Left colon (tissue), 2 donors: ENCODE results near the gene PDK3. TPM values are rescaled to one million over a fixed set of nuclear protein-coding genes. Genes with fewer than 3 reads are reported as not detected.

ENCODE experiments used
- ATAC-seq: fragments of 200-7000 bp; cut with Tn5 transposase; one replicate; pipeline ENCODE4 v1.9.1; 2020; ENCODE audit warnings: mild to moderate bottlenecking, moderate library complexity
- DNase-seq, 2 donors: peaks; one replicate each; pipeline ENCODE4 v3.0.0-alpha.2; 2020
- intact Hi-C, 2 donors: fragments of 100-400 bp; cut with DNase I in 1 of 2; cut with micrococcal nuclease in 1 of 2; formaldehyde crosslinking; loops; one replicate each; pipeline versions ENCODE4 v1.11.2 to v1.14.0; 2022; cut with DNase I, micrococcal nuclease
- total RNA-seq, 2 donors: library from RNA; stranded (reverse); fragmentation: NEBNext Ultra II Directional; extraction: Animal tissue kit (Norgen Biotek cat#: 25700); gene quantifications; one replicate each; pipeline ENCODE4 v1.2.1, GENCODE V29; 2021
- donor health status: DM: no; HTN: no; CAD: no.
- donor health status: DM: yes; HTN: yes; CAD: no.

The PDK3 gene
- total RNA-seq, 2 donors from 2014 or later = 16.2 to 24.2 TPM

DNA sequence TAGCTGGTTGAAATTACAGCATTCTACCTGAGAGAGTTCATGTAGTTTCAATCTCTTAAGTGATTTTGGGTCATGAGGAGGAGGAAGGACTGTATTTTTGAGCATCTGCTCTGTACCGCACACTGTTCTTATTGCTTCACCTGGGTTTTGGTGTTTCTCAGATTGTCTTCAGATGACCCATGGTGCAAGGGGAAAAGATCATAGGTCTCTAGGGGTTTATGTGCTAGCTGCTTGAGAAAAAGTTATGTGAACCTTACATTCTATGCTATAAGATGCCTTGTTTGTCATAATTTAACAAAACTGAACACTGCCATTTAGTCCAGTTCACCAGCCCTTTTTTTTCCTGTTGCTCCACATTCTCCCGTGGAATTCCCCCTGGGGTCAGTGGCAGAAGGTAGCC lies 60.4 kb downstream of the PDK3 start:
- intact Hi-C loops = no loop called here
- ATAC-seq = no peak
- DNase-seq = no peak

DNA sequence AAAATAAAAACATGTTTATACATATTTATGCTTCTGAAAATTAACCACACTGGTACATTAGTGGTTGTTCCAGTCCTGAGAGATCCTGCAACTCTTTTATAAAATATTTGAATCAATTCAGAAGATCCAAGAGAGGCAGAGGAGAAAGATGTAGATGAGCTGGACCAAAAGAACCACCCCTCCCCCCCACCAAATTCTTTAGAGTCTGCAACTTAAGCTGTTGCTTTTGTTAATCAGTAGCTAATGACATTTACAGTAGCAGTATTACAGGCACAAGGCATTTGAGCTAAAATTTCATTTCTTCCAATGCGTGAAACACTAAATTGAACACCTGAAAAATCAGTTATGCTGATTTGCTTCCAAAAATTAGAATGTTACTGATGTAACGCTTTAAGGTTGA lies 61.5 kb downstream of the PDK3 start:
- DNase-seq (no peak), ATAC-seq (no peak)
- intact Hi-C loops = no loop called here

DNA sequence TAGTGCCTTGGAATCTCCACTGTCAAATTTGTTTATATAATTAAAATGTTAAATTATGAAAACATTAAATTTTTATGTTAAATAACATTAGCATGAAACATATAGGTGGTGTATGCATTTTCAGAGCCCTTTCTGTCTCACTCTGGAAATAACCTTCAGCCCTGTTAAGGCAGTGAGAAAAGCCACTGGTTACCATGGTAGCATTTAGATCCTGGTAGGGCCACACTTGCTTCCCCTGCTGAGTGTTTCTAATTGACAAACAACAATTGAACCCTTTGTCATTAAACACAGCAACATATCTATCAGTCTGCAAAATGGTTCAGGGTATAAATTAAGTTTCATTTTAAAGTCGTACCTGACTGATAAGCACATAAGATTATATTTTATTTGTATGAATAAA lies 63.5 kb downstream of the PDK3 start:
- no peak for DNase-seq
- intact Hi-C loops = no loop called here

DNA sequence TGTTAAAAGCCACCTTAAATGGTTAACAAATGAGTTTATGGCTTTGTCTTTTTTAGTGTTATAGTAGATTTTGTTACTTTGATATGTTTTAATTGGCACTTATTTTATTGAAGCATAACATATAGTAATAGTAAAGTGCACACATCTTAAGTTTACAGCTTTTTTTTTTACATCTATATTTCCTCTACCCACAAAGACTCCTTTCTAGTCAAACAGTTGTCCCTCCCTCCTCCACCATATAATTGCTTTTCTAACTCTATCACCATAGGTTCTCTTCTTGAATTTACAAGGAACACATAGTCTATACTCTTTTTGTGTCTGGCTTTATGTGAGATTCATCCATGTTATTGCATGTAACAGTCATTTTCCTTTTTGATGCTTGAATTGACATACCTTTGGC lies 71.5 kb downstream of the PDK3 start:
- peak; percentile 88 for ATAC-seq
- intact Hi-C loops = no loop called here
- no peak for DNase-seq

More for the DNA sequence above, 63.5 kb downstream of the PDK3 start:
- ATAC-seq = no peak

DNA sequence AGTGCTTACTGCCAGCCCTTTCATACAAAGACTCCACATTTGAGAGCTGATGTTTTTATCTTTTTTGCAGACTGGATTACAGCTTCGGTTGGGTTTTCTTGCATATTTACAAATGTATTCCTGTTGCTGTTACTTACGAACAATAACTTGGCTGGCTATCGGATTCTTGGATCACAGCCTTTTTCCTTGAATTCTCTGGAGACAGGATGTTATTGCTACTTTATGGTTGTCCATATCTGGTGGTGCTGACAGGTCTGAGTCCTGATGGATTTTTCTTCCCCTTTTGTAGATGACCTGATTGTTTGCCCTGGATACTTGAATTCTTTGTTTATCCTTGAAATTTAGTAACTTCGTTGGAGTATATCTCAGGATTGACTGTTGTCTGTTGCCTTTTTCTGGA lies 77.7 kb downstream of the PDK3 start:
- DNase-seq (no peak), ATAC-seq (no peak)
- intact Hi-C loops = no loop called here

DNA sequence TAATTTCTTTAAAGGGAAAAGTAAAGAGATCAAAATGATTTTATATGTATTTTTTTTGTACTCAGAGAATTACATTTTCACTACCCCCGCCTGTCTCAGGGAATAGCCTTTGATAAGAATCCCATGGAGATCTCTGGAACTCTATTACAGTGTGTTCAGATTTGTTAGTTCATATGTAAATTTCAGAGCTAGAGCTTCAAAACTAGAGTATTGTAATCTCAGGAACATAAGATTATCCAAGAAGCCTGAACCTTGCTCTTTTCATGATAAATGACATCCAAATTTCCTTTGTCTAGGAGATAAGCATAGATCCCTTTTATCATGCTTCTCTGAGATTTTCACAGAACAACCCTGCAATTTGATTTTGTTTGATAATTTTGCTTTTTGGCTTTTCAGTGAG lies 82.9 kb downstream of the PDK3 start:
- ATAC-seq (no peak), DNase-seq (no peak)
- intact Hi-C loops = no loop called here

DNA sequence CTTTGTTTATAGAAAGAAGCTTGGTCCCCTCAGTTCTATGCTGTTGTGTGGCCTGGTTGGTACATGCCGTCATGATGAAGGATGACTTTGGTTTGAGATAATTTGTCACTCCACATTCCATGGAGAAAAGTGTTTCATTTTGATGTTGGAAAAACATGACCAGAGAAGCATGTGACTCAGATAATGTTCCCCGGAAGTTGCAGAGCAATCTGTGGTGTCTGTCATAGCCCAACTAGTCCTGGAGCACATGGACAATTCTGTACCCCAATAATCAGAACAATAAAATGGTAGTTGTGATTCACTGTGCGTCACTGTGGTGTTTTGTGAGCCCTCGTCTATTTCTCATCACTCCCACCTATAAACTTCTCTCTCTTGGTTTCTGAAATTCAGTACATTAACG lies 85.1 kb downstream of the PDK3 start:
- intact Hi-C loops = loop anchor here in 1 of 2 donors (10.0 kb wide), 1 partner anchor 155 kb away; no protein-coding TSS in a partner anchor
- DNase-seq = no peak
- no peak for ATAC-seq

DNA sequence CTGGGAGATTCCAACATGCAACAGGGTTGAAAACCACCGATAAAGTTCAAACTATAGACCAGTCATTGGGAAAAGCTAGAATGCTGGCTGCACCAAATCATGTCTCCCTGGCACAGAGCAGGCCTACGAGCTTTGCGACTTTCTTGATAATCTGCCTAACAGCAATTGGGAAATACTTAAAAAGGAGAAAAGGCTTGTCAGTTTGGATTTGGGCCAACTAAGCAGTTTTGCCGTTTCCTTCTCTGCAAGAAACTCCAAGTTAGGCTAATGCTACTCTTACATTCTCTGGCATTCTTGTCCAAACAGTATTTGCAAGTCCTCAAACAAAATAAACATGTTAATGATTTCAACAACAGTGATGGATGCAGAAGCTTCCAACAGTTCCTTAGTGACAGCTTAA lies 87.9 kb downstream of the PDK3 start:
- ATAC-seq (no peak), DNase-seq (no peak)
- intact Hi-C loops = loop anchor here in 1 of 2 donors (10.0 kb wide), 1 partner anchor 158 kb away; no protein-coding TSS in a partner anchor

DNA sequence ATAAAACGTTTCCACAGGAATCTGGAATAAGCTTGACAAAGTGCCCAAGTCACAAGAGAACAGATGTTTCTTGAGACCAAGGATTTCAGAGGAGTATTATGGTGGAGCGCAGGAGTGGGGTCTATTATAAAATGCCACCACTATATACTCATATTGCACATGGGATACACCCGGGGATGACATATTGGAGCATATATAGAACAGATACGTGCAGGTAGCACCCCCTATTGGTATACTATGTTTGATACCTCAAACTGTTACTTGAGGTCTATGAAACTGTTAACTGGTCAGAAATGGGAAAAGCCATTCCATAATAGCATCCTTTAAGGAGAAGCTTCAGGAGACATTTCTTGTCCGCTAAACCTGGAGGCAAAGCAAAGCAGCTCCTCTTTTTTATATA lies 96.0 kb downstream of the PDK3 start:
- DNase-seq (no peak), ATAC-seq (peak; percentile 58)
- intact Hi-C loops = no loop called here

DNA sequence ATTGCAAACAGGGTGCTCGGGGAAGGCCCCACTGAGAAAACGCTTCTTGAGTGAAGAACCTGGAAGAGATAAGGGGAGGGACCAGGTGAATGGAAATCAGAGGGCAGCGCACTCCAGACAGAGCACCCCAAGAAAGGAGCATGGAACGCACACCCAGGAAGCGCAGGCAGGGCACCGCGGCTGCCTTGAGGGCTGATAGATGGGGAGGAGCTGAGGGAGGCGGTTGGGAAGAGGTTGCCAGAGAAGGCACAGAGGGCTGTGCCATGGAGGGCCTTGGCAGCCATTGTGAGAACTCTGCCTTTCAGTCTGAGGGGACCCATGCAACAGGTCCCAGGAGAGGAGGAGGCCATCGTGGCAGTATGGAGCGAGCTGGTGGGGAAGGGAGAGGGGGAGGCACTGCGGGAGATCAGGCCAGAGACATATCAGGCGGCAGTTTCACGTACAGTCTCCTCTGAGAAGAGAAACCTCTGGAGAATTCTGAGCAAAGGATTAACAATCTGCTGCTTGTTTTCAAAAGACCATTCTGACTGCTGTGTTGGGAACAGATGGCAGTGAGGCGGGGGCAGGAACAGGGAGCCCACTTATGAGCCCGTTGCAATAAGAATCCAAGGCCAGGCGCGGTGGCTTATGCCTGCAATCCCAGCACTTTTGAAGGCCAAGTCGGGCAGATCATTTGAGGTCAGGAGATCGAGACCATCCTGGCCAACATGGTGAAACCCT lies 98.4 kb downstream of the PDK3 start:
- intact Hi-C loops = no loop called here
- DNase-seq (no peak), ATAC-seq (no peak)

DNA sequence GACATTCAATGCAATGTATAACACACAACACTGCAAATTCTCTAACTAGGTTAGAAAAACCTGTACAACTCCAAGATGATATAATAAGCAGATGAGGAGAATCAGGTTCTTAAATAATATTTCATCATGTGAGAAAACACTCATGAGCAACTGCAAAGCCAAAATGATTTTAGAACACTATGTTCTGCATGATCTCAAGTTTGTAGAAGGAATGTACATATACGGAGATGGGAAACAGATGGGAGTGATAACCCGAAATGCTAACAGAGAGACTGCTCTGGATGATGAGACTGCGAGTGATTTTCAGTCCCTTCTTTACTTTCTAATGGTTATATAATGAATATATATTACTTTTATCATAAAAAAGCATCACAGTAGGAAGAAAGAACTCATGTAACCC lies 101.2 kb downstream of the PDK3 start:
- no peak for ATAC-seq
- intact Hi-C loops = no loop called here

DNA sequence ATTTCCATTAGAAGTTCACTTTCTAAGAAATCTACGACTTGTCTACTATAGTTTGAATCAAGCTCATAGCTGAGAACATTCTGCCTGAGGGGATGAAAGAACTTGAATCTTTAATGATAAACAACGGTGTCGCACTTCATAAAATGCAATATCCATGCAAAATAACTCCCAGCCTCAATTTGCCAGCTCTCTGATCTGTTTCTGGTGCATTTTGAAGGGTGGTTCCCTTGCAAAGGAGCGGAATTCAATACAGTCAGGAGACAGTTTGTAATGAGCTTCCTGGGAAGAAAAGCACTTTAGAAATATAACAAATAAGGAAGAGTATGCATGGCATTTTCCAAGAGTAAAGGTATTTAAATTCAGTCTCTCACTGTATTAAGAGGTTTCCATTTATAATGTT lies 102.1 kb downstream of the PDK3 start:
- intact Hi-C loops = no loop called here
- DNase-seq = no peak
- ATAC-seq = no peak

More for the DNA sequence above, 101.2 kb downstream of the PDK3 start:
- DNase-seq = no peak

DNA sequence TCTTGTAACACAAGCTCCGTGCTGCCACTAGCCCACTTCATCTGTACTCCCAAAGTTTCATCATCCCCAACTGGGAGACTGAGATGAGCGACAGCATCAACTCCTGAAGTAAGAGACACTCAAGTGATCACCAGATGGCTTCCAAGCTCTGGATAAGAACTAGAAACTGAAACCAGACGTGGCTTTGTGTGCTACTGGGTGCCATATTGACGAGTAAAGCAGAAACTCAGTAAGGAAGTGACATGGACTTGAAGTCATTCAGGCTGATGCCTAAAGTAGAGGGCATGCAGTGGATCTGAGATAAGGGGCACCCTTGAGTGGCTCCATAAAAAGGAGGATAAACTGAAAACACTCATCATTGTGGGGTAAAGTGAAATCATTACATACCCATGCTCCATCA lies 109.7 kb downstream of the PDK3 start:
- ATAC-seq (no peak), DNase-seq (no peak)
- intact Hi-C loops = no loop called here

DNA sequence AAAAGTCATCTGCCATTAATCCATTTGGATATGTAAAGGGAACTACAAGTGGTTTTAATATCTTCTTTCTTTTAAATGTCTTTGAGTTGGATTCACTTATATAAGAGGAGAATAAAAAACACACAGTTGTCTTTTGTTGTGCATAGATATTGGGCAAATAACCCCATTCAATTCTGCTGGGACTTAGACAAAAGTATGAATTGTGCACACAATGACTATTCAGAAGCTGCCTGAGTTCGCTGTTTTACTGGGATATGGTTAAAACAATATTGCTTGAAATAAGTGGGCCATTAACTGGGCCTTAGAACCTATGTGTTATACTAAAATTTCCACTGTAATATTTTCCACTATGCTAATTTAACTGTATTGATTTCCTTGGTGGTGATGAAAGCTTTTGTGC lies 110.4 kb downstream of the PDK3 start:
- ATAC-seq (no peak), DNase-seq (no peak)
- intact Hi-C loops = no loop called here

DNA sequence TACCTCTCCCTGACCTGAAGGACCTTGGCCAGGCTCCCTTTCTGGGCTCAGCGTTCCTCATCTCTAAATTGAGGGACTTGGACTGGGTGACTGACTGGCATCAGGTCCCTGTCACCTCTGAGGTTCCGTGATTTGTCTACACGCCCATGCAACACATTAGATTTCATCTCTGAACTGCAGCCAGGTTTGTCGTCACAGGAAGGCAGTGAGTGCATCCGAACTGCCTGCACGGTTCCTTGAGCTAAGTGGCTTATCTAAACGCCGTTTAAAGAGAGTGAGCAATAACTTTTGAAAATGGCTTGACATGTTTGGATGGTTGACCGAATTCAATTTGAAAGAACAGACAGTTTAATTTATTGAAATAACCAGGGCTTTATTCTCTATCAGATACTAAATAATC lies 112.0 kb downstream of the PDK3 start:
- no peak for ATAC-seq

More for the DNA sequence above, 112.0 kb downstream of the PDK3 start:
- no peak for DNase-seq
- intact Hi-C loops = no loop called here

Other genes with a start within 250 kb of the PDK3 start
- gene SUPT20HL2, start 151.2 kb upstream of the PDK3 start, total RNA-seq = not detected
- not detected for gene SUPT20HL1, start 104.6 kb upstream of the PDK3 start, total RNA-seq
- gene PCYT1B, start 182.1 kb downstream of the PDK3 start, total RNA-seq = under 1 TPM in 1 of 2 donors, not detected in 1; 0.28 TPM
- gene POLA1, start 228.6 kb downstream of the PDK3 start, total RNA-seq = 1 to 10 TPM; 6.4 to 7.9 TPM